GM12874 (cell line): ENCODE results near the gene CLDN8.

Experiments used
- TF ChIP-seq, protein P1 (sequence below): IDR thresholded peaks from 2 replicates; pipeline ENCODE4 v1.5.1; 2011; ENCODE audit warnings: low read depth, mild to moderate bottlenecking, control low read depth, low read length, moderate library complexity; ENCODE audit not compliant: insufficient read depth

Gene CLDN8

DNA sequence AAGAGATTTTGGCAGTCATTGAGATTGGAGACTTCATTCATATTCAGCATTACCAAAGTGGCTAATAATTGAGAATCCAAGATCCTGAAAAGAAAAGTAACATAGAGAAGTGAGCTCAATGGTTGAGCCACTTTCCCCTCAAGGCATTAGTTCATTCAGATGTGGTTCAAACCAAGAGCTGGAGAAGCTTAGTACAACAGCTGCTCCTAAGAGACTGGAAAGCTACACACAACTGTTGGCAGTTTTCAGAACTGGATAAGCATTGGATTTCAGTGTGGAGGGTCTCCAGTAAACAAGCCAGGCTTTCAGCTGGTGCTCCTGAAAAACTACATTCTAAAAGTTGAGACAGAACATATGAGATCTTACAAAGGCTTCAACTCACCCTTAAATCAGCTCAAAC is 29.2 kb upstream of the CLDN8 start:
- TF ChIP-seq, protein P1, sequence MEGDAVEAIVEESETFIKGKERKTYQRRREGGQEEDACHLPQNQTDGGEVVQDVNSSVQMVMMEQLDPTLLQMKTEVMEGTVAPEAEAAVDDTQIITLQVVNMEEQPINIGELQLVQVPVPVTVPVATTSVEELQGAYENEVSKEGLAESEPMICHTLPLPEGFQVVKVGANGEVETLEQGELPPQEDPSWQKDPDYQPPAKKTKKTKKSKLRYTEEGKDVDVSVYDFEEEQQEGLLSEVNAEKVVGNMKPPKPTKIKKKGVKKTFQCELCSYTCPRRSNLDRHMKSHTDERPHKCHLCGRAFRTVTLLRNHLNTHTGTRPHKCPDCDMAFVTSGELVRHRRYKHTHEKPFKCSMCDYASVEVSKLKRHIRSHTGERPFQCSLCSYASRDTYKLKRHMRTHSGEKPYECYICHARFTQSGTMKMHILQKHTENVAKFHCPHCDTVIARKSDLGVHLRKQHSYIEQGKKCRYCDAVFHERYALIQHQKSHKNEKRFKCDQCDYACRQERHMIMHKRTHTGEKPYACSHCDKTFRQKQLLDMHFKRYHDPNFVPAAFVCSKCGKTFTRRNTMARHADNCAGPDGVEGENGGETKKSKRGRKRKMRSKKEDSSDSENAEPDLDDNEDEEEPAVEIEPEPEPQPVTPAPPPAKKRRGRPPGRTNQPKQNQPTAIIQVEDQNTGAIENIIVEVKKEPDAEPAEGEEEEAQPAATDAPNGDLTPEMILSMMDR: no peak

DNA sequence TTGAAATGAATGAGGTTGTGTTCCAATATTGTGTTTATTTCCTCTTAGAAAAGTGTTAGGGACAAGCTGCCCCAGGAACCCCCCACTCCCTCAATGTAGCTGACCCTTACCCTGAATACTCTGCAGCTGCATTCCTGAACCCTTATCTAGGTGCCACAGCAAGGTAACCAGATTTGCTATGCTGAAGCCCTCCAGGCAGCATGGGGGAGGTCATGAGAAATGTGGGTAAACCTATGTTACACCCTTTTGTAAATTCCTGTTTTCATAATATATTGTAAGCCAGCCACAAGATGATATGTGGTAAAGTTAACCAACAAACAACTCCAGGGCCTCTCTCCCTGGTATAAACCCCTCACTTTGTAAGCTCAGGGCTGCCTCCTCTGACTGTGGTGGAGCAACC is 27.8 kb upstream of the CLDN8 start:
- TF ChIP-seq, protein P1: no peak

DNA sequence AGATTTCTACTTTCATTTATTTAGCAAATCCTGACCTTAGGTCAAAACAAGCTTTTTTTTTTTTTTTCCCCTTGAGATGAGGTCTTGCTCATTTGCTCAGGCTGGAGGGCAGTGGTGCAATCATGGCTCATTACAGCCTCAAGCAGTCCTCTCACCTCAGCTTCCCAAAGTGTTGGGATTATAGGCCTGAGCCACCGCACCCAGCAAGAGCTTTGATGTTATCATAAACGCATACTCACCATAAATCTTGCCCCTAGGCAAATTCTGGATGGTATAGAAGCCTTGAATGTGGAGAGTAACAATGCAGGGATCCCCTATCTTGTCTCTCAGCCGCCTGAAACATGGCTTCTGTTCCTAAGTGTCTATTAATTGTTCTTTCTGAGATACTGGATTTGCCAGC is 24.8 kb upstream of the CLDN8 start:
- TF ChIP-seq, protein P1: no peak

DNA sequence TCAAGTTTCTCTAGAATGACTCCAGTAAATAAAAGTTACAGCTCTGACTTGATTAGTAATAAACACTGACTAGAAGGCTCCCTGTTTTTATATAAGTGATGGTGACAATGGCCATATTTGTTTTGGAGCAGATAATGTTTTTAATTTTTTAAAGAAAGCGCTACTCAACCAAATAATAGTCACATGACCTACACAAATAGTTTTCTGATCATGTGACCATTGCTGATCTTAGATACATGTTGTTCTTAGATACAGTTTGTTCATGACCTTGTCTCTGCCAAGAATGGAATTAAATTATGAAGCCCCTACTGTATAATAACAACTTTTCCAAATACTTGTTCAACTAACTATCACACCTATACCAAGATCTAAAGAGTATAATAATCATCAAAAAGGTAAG is 22.3 kb upstream of the CLDN8 start:
- TF ChIP-seq, protein P1: no peak

DNA sequence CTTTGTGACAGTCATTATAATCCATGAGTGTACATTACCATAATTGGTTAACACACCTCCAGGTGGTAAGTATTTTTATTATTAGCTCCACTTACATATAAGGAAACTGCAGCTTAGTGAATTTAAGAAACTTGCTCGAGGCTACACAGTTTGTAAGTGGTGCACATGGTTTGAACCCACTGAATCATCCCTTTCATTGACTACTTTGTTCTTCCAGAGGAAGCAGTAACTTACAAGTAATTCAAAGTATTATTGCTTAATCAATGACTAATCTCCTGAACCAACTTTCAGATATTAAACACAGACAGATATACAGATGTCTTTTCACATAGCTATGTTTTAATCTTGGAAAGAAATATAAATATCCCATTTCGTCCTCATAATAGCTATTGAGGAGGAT is 18.7 kb upstream of the CLDN8 start:
- TF ChIP-seq, protein P1: no peak

DNA sequence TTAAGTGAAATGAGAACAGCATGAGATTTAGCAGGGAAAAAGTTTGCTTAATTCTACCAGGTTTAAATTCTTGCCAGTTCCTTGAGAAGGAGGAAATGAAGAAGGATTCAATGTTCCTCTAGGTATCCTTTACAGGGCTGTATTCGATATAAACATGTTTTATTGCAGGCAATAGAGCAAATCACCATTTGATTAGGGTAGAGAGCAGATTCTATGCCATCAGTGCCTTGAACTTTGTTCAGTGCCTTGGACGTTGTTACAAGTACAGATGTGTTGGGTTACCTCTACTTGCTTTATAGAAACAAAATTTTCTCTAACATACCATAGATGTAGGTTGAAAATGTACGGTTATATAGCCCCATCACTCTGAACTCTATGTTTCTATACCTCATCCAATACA is 18.2 kb upstream of the CLDN8 start:
- TF ChIP-seq, protein P1: no peak

DNA sequence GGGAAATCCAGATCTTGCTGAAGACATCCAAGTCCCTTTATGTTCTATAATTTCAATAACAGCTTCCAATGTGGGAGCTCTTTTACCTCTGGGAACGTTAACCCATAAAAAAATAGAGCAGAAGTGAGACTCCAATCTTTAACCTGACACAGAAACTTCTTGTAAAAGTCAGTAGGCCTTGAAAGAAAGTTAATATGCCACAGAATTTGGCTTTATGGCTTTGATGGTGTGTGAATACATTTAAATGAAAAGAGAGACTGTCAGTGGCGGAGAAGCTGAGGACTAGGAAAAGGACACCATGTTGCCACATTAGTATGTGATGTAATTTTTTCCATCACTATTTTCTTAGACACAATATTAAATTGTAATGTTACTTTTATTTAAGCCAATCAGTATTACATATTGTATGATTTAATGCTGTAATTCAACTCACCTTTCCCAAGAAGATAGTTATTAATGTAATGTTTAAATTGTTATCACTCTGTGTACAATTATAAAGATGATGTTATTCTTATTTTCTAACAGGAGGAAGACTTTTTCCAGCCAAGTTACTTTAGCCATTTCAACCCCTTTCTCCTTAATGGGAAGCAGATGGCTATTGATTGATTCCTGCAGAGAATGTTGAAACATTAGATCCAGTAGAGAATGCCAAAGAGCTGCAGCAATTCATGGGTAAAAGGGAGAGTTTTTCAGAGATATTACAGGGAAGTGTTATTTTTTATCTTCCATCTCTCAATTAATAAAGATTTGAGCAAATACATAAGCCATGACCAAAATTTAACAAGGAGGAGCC is 17.5 kb upstream of the CLDN8 start:
- TF ChIP-seq, protein P1: no peak
